Stimulated activated naive CD8-positive, alpha-beta T cell treated with anti-CD3 and anti-CD28 coated beads, Interleukin-15, Interleukin-2, amounts not matched to agents 100 ng/mL and 50 ng/mL, for 24 hours (primary cell): ENCODE measurements around the gene OR52B4.
A peak's percentile ranks its signal among the peaks of the same experiment; 100 is the strongest.
"Not testable (repeated sequence)": the region's sequence is repeated elsewhere in the genome, so short reads cannot be mapped to it uniquely, and the experiment has no call there.

ENCODE experiments used
- H3K27ac Mint-ChIP-seq: one replicate; pipeline ENCODE4 v1.8.0; 2021; ENCODE audit warnings: mild to moderate bottlenecking, mixed read lengths
- H3K27me3 Mint-ChIP-seq: one replicate; pipeline ENCODE4 v1.8.0; 2021; ENCODE audit warnings: mixed read lengths
- H3K36me3 Mint-ChIP-seq: one replicate; pipeline ENCODE4 v1.8.0; 2021; ENCODE audit warnings: low read depth, mixed read lengths
- H3K4me1 Mint-ChIP-seq: one replicate; pipeline ENCODE4 v1.8.0; 2021; ENCODE audit warnings: low read depth, mixed read lengths
- H3K4me3 Mint-ChIP-seq: one replicate; pipeline ENCODE4 v1.8.0; 2021; ENCODE audit warnings: mild to moderate bottlenecking, mixed read lengths
- H3K9me3 Mint-ChIP-seq: one replicate; pipeline ENCODE4 v1.8.0; 2021; ENCODE audit warnings: mixed read lengths

The OR52B4 gene

GRCh38 chr11:4368286-4368685, at the start of gene OR52B4:
TSS of gene OR52B4 (minus strand) at chr11:4368386. CDS start at chr11:4368295, 91 bp downstream.
- H3K27ac Mint-ChIP-seq = no peak within 1 kb of the TSS
- no peaks in the 10 kb centered on the region for H3K27me3 Mint-ChIP-seq
- no peaks in the 10 kb centered on the region for H3K36me3 Mint-ChIP-seq
- no peaks in the 10 kb centered on the region for H3K4me1 Mint-ChIP-seq
- H3K4me3 Mint-ChIP-seq = no peak within 1 kb of the TSS
- H3K9me3 Mint-ChIP-seq = no peaks in the 10 kb centered on the region

- Mint-ChIP-seq H3K9me3 (no peaks in the 10 kb centered on the region), H3K27me3 (no peaks in the 10 kb centered on the region), H3K27ac (no peak overlapping the region), H3K4me1 (no peaks in the 10 kb centered on the region), H3K36me3 (no peaks in the 10 kb centered on the region), H3K4me3 (no peak overlapping the region)
Observed at GRCh38 chr11:4416816-4417215, 48.6 kb upstream of the OR52B4 start.

GRCh38 chr11:4416306-4416705, 48.1 kb upstream of the OR52B4 start:
- no peak overlapping the region for H3K27ac Mint-ChIP-seq
- no peaks in the 10 kb centered on the region for H3K9me3 Mint-ChIP-seq
- H3K4me1 Mint-ChIP-seq = no peaks in the 10 kb centered on the region
- no peak overlapping the region for H3K4me3 Mint-ChIP-seq
- H3K36me3 Mint-ChIP-seq = no peaks in the 10 kb centered on the region
- H3K27me3 Mint-ChIP-seq = no peaks in the 10 kb centered on the region

- not testable (repeated sequence) for H3K9me3 Mint-ChIP-seq, H3K36me3 Mint-ChIP-seq, H3K4me3 Mint-ChIP-seq, H3K4me1 Mint-ChIP-seq, H3K27me3 Mint-ChIP-seq, H3K27ac Mint-ChIP-seq
Observed at GRCh38 chr11:4406206-4406605, 38.0 kb upstream of the OR52B4 start.

GRCh38 chr11:4393858-4394223, 25.7 kb upstream of the OR52B4 start:
- peak overlapping the region; percentile 88 for H3K27ac Mint-ChIP-seq
- peaks cover 39% of the 10 kb centered on the region for H3K36me3 Mint-ChIP-seq
- H3K4me1 Mint-ChIP-seq = peaks cover 33% of the 10 kb centered on the region
- peaks cover 5% of the 10 kb centered on the region for H3K27me3 Mint-ChIP-seq
- H3K4me3 Mint-ChIP-seq = peak overlapping the region; percentile 89
- H3K9me3 Mint-ChIP-seq = peaks cover 7% of the 10 kb centered on the region

GRCh38 chr11:4393209-4393857, 25.1 kb upstream of the OR52B4 start, which contains the start of gene TRIM21:
TSS of gene TRIM21 (minus strand) at chr11:4393702. CDS start at chr11:4390409, 3,293 bp downstream.
- Mint-ChIP-seq H3K36me3 (peaks cover 44% of the 10 kb centered on the region), H3K27ac (peak within 1 kb of the TSS; percentile 88), H3K4me3 (peak within 1 kb of the TSS; percentile 89), H3K9me3 (peaks cover 5% of the 10 kb centered on the region), H3K4me1 (peaks cover 33% of the 10 kb centered on the region), H3K27me3 (peaks cover 5% of the 10 kb centered on the region)

- H3K4me1 Mint-ChIP-seq = peaks cover 27% of the 10 kb centered on the region
- H3K4me3 Mint-ChIP-seq = no peak overlapping the region
- H3K27me3 Mint-ChIP-seq = no peaks in the 10 kb centered on the region
Observed at GRCh38 chr11:4388221-4388620, 20.0 kb upstream of the OR52B4 start.

GRCh38 chr11:4385978-4386740, 18.0 kb upstream of the OR52B4 start:
- H3K9me3 Mint-ChIP-seq = no peaks in the 10 kb centered on the region
- H3K36me3 Mint-ChIP-seq = peaks cover 69% of the 10 kb centered on the region
- no peak overlapping the region for H3K4me3 Mint-ChIP-seq
- no peak overlapping the region for H3K27ac Mint-ChIP-seq
- peaks cover 10% of the 10 kb centered on the region for H3K4me1 Mint-ChIP-seq
- H3K27me3 Mint-ChIP-seq = no peaks in the 10 kb centered on the region

More at GRCh38 chr11:4388221-4388620, 20.0 kb upstream of the OR52B4 start:
- Mint-ChIP-seq H3K27ac (no peak overlapping the region), H3K36me3 (peaks cover 80% of the 10 kb centered on the region), H3K9me3 (no peaks in the 10 kb centered on the region)

- H3K9me3 Mint-ChIP-seq = no peaks in the 10 kb centered on the region
- no peaks in the 10 kb centered on the region for H3K27me3 Mint-ChIP-seq
- no peak overlapping the region for H3K27ac Mint-ChIP-seq
- no peak overlapping the region for H3K4me3 Mint-ChIP-seq
- no peaks in the 10 kb centered on the region for H3K4me1 Mint-ChIP-seq
- H3K36me3 Mint-ChIP-seq = peaks cover 33% of the 10 kb centered on the region
Observed at GRCh38 chr11:4381901-4382300, 13.7 kb upstream of the OR52B4 start.

- no peaks in the 10 kb centered on the region for H3K27me3 Mint-ChIP-seq
- no peak overlapping the region for H3K4me3 Mint-ChIP-seq
- H3K9me3 Mint-ChIP-seq = no peaks in the 10 kb centered on the region
- no peaks in the 10 kb centered on the region for H3K4me1 Mint-ChIP-seq
- no peak overlapping the region for H3K27ac Mint-ChIP-seq
- no peaks in the 10 kb centered on the region for H3K36me3 Mint-ChIP-seq
Observed at GRCh38 chr11:4375431-4376140, 7.4 kb upstream of the OR52B4 start.

- Mint-ChIP-seq H3K4me3 (no peak overlapping the region), H3K9me3 (no peaks in the 10 kb centered on the region), H3K36me3 (no peaks in the 10 kb centered on the region), H3K27ac (no peak overlapping the region), H3K27me3 (no peaks in the 10 kb centered on the region), H3K4me1 (no peaks in the 10 kb centered on the region)
Observed at GRCh38 chr11:4370166-4370565, 2.0 kb upstream of the OR52B4 start.

- H3K27me3 Mint-ChIP-seq, H3K36me3 Mint-ChIP-seq, H3K4me3 Mint-ChIP-seq, H3K9me3 Mint-ChIP-seq, H3K4me1 Mint-ChIP-seq, H3K27ac Mint-ChIP-seq: not testable (repeated sequence)
Observed at GRCh38 chr11:4348142-4348541, 20.0 kb downstream of the OR52B4 start.

GRCh38 chr11:4345366-4345765, 22.8 kb downstream of the OR52B4 start:
- not testable (repeated sequence) for H3K4me1 Mint-ChIP-seq, H3K9me3 Mint-ChIP-seq

GRCh38 chr11:4334356-4334755, 33.8 kb downstream of the OR52B4 start:
- H3K4me1 Mint-ChIP-seq, H3K36me3 Mint-ChIP-seq, H3K27ac Mint-ChIP-seq, H3K4me3 Mint-ChIP-seq, H3K27me3 Mint-ChIP-seq, H3K9me3 Mint-ChIP-seq: not testable (repeated sequence)

More at GRCh38 chr11:4345366-4345765, 22.8 kb downstream of the OR52B4 start:
- H3K27me3 Mint-ChIP-seq, H3K4me3 Mint-ChIP-seq, H3K36me3 Mint-ChIP-seq, H3K27ac Mint-ChIP-seq: not testable (repeated sequence)
